HepG2 (cell line): ENCODE results near the gene NET1. TPM values are rescaled to one million over a fixed set of nuclear protein-coding genes. Genes with fewer than 3 reads are reported as not detected.

Experiments
- ATAC-seq: fragments of 200-7000 bp; cut with Tn5 transposase; 3 replicates; pipeline ENCODE4 v1.9.1; 2020; ENCODE audit warnings: mild to moderate bottlenecking, moderate library complexity
- BruUV-seq: library from RNA; stranded (reverse); fragments of 400-500 nt; replicated peaks from 2 replicates; lab custom pipeline; 2021; lab: Mats Ljungman, UMichigan
- CTCF ChIA-PET: fragments of 300-600 bp; formaldehyde crosslinking; extraction: SDS; loops from one replicate; lab custom pipeline; 2021; ENCODE audit warnings: low total read pairs, inconsistent platforms, low intra/inter-chr PET ratio; lab: Yijun Ruan, JAX
- POLR2A ChIA-PET: fragments of 350-600 bp; sonication (Branson Sonifier 250); formaldehyde crosslinking; loops from one replicate; lab custom pipeline; 2020; ENCODE audit warnings: antibody characterized with exemption, inconsistent platforms; lab: Yijun Ruan, JAX
- DNase-seq: peaks from one replicate; pipeline ENCODE4 v3.0.0-alpha.2; 2015; ENCODE audit warnings: low spot score
- FAIRE-seq: peaks from 3 replicates; lab custom pipeline; 2011; peaks lifted over from hg19 to GRCh38; lab: Jason Lieb, UNC
- H2AFZ ChIP-seq: one replicate; pipeline ENCODE4 v1.6.1; 2011; ENCODE audit warnings: low read length, inconsistent platforms
- H3K27ac ChIP-seq: fragments of 300-600 bp; 3 replicates; pipeline ENCODE4 v1.8.0; 2011; ENCODE audit warnings: mixed run types, mild to moderate bottlenecking, mixed read lengths, low read length, inconsistent platforms; ENCODE audit not compliant: insufficient read depth; ENCODE audit errors: extremely low read length
- H3K27me3 ChIP-seq, 2 experiments: fragments of 200-600 bp in 1 of 2; 2 replicates in 1 of 2; 3 replicates in 1 of 2; pipeline versions ENCODE4 v1.6.0 to v1.8.0; 2011; ENCODE audit warnings: low read length in 2 of 2, mild to moderate bottlenecking in 2 of 2, moderate library complexity in 2 of 2, inconsistent platforms in 1 of 2; ENCODE audit not compliant: insufficient read depth in 2 of 2, control insufficient read depth in 1 of 2
- H3K36me3 ChIP-seq, 2 experiments: fragments of 200-600 bp in 1 of 2; replicated peaks in 1 of 2; 2 replicates in 1 of 2; 3 replicates in 1 of 2; pipeline versions ENCODE4 v1.5.1 to v1.8.0; 2011; ENCODE audit warnings: low read length in 2 of 2, inconsistent platforms in 1 of 2; ENCODE audit not compliant: insufficient read depth in 2 of 2, control insufficient read depth in 1 of 2
- H3K4me1 ChIP-seq: 2 replicates; pipeline ENCODE4 v1.5.1; 2012; ENCODE audit warnings: low read length, inconsistent platforms; ENCODE audit not compliant: insufficient read depth
- H3K4me2 ChIP-seq: 2 replicates; pipeline ENCODE4 v1.6.0; 2011; ENCODE audit warnings: low read depth, low read length, inconsistent platforms
- H3K4me3 ChIP-seq, 3 experiments: fragments of 200-600 bp in 1 of 3; sonication (generic), shearing (Covaris generic) in 1 of 3; replicated peaks in 1 of 3; 2 replicates each; pipeline ENCODE4 v1.5.1; 2011 to 2016; ENCODE audit warnings: low read length in 3 of 3, inconsistent platforms in 2 of 3, low read depth in 2 of 3, mild to moderate bottlenecking in 2 of 3, control low read depth in 1 of 3, mixed read lengths in 1 of 3; ENCODE audit not compliant: insufficient read depth in 1 of 3
- H3K79me2 ChIP-seq: one replicate; pipeline ENCODE4 v1.6.1; 2011; ENCODE audit warnings: low read length, inconsistent platforms; ENCODE audit not compliant: insufficient read depth
- H3K9ac ChIP-seq: 2 replicates; pipeline ENCODE4 v1.6.0; 2011; ENCODE audit warnings: mild to moderate bottlenecking, low read depth, low read length, inconsistent platforms; ENCODE audit not compliant: insufficient read depth
- H3K9me3 ChIP-seq: 2 replicates; pipeline ENCODE4 v1.5.1; 2012; ENCODE audit warnings: mild to moderate bottlenecking, low read length
- H4K20me1 ChIP-seq: 2 replicates; pipeline ENCODE4 v1.6.0; 2011; ENCODE audit warnings: inconsistent platforms, mild to moderate bottlenecking, low read length, moderate library complexity; ENCODE audit not compliant: insufficient read depth
- AHR ChIP-seq: IDR thresholded peaks from 2 replicates; pipeline ENCODE4 v1.6.1; 2018; ENCODE audit warnings: missing genetic modification reagents, missing compliant biosample characterization
- DR1 ChIP-seq: sonication (generic); formaldehyde crosslinking; IDR thresholded peaks from 2 replicates; pipeline ENCODE4 v1.8.0; 2021; ENCODE audit warnings: mild to moderate bottlenecking, missing genetic modification reagents, inconsistent platforms
- FOXP1 ChIP-seq, 2 experiments: fragments of 450-650 bp in 1 of 2; IDR thresholded peaks; 2 replicates each; pipeline ENCODE4 v1.6.1; 2017 to 2018; ENCODE audit warnings: antibody characterized with exemption in 1 of 2
- HIVEP1 ChIP-seq: sonication (generic); formaldehyde crosslinking; IDR thresholded peaks from 2 replicates; pipeline ENCODE4 v1.4.0; 2020; ENCODE audit warnings: mild to moderate bottlenecking, missing genetic modification reagents
- HMG20A ChIP-seq: IDR thresholded peaks from 2 replicates; pipeline ENCODE4 v1.6.1; 2016; ENCODE audit warnings: borderline replicate concordance
- MAFF ChIP-seq: IDR thresholded peaks from 2 replicates; pipeline ENCODE4 v1.6.1; 2011; ENCODE audit warnings: low read depth, low read length, improper control_type of control experiment
- MBNL3 ChIP-seq: fragments of 250-450 bp; sonication (Bioruptor Pico); conservative IDR thresholded peaks from 2 replicates; pipeline ENCODE4 v1.8.0; 2022; ENCODE audit warnings: mild to moderate bottlenecking, inconsistent platforms
- NFKBIZ ChIP-seq: IDR thresholded peaks from 2 replicates; pipeline ENCODE4 v1.6.1; 2018; ENCODE audit warnings: missing genetic modification reagents, missing compliant biosample characterization
- NR3C1 ChIP-seq: sonication (generic); formaldehyde crosslinking; IDR thresholded peaks from 2 replicates; pipeline ENCODE4 v1.4.0; 2020; ENCODE audit warnings: missing genetic modification reagents
- POGZ ChIP-seq: sonication (generic); formaldehyde crosslinking; IDR thresholded peaks from 2 replicates; pipeline ENCODE4 v1.4.0; 2020; ENCODE audit warnings: mild to moderate bottlenecking, missing genetic modification reagents
- SP140L ChIP-seq: sonication (generic); formaldehyde crosslinking; IDR thresholded peaks from 2 replicates; pipeline ENCODE4 v1.4.0; 2020; ENCODE audit warnings: missing genetic modification reagents, borderline replicate concordance
- STAT5B ChIP-seq: sonication (generic); formaldehyde crosslinking; IDR thresholded peaks from 2 replicates; pipeline ENCODE4 v1.4.0; 2020; ENCODE audit warnings: missing genetic modification reagents
- TP53 ChIP-seq: sonication (generic); formaldehyde crosslinking; conservative IDR thresholded peaks from 2 replicates; pipeline ENCODE4 v1.4.0; 2020; ENCODE audit warnings: missing genetic modification reagents
- ZBTB2 ChIP-seq: sonication (generic); formaldehyde crosslinking; IDR thresholded peaks from 2 replicates; pipeline ENCODE4 v1.8.0; 2022; ENCODE audit warnings: low read depth, missing genetic modification reagents
- ZBTB21 ChIP-seq: sonication (generic); formaldehyde crosslinking; IDR thresholded peaks from 2 replicates; pipeline ENCODE4 v1.4.0; 2020; ENCODE audit warnings: missing genetic modification reagents
- ZKSCAN1 ChIP-seq: fragments of 150-350 bp; IDR thresholded peaks from 2 replicates; pipeline ENCODE4 v1.6.1; 2014; ENCODE audit warnings: low read length
- ZNF160 ChIP-seq: sonication (generic); formaldehyde crosslinking; IDR thresholded peaks from 2 replicates; pipeline ENCODE4 v1.8.0; 2022; ENCODE audit warnings: mild to moderate bottlenecking, inconsistent platforms, missing genetic modification reagents
- ZNF343 ChIP-seq: sonication (generic); formaldehyde crosslinking; IDR thresholded peaks from 2 replicates; pipeline ENCODE4 v1.4.0; 2020; ENCODE audit warnings: mild to moderate bottlenecking, missing genetic modification reagents
- ZNF547 ChIP-seq: sonication (generic); formaldehyde crosslinking; IDR thresholded peaks from 2 replicates; pipeline ENCODE4 v1.5.1; 2020; ENCODE audit warnings: mild to moderate bottlenecking, missing genetic modification reagents
- ZNF614 ChIP-seq: IDR thresholded peaks from 2 replicates; pipeline ENCODE4 v1.6.1; 2018; ENCODE audit warnings: missing biosample characterization, missing genetic modification reagents, inconsistent platforms, borderline replicate concordance
- ZNF788 ChIP-seq: sonication (generic); formaldehyde crosslinking; IDR thresholded peaks from 2 replicates; pipeline ENCODE4 v1.5.0; 2020; ENCODE audit warnings: mild to moderate bottlenecking, missing genetic modification reagents, borderline replicate concordance
- WGBS: methylation state at CpG from one replicate; pipeline ENCODE4 v1.1.6; 2017; ENCODE audit warnings: low lambda C conversion rate; 5-methylcytosine and 5-hydroxymethylcytosine counted together
- in situ Hi-C: cut with HindIII; loops from 2 replicates; pipeline ENCODE4 v1.10.0; 2017; ENCODE audit warnings: low pct_unique_long_range_greater_than_20kb; ENCODE audit not compliant: extremely low pct_ligation_motif_present
- intact Hi-C: fragments of 100-400 bp; cut with micrococcal nuclease; formaldehyde crosslinking; loops from one replicate; pipeline ENCODE4 v1.10.0; 2022; ENCODE audit not compliant: unreplicated experiment
- polyA plus RNA-seq, 8 experiments: library from polyadenylated mRNA; depleted of rRNA in 3 of 8; stranded (reverse) in 7 of 8; unstranded in 1 of 8; fragments of >200 nt; fragmentation: Illumina TruSeq in 4 of 8; extraction: Trizol in 4 of 8; gene quantifications; 2 replicates each; pipeline versions ENCODE4 v1.2.1 to v1.2.3, GENCODE V29; 2011 to 2016; ENCODE audit warnings: low read depth in 4 of 8, missing spikeins in 1 of 8, mixed read lengths in 1 of 8; ENCODE audit not compliant: insufficient read depth in 1 of 8
- total RNA-seq, 5 experiments: library from RNA; depleted of rRNA; stranded (reverse); fragments of >200 nt; fragmentation: Illumina TruSeq; extraction: Trizol; gene quantifications; 2 replicates each; pipeline ENCODE4 v1.2.3, GENCODE V29; 2016; ENCODE audit warnings: low read depth in 1 of 5
- TF ChIP-seq, protein P1 (sequence below): sonication (generic); formaldehyde crosslinking; IDR thresholded peaks from 2 replicates; pipeline ENCODE4 v1.4.0; 2020; ENCODE audit warnings: missing genetic modification reagents
- TF ChIP-seq, protein P2 (sequence below): sonication (generic); formaldehyde crosslinking; IDR thresholded peaks from 2 replicates; pipeline ENCODE4 v1.8.1; 2022; ENCODE audit warnings: mild to moderate bottlenecking, missing genetic modification reagents

The NET1 gene
- total and polyA plus RNA-seq, 2 of the 13 experiments (the other 11 are each of a cell fraction or from before 2014, with no cell fraction given): 48.1 to 65.8 TPM

- Histone ChIP-seq H3K79me2 (peaks cover 50% of the 10 kb centered on the region), H3K27me3 (no peaks in the 10 kb centered on the region; a peak in 1 of 5 replicates), H3K27ac (peak overlapping the region; percentile 71), H3K4me1 (peaks cover 18% of the 10 kb centered on the region), H3K36me3 (no peaks in the 10 kb centered on the region; a peak in 2 of 5 replicates), H3K4me3 (peak overlapping the region; percentile 74 to 96 (median 77)), H3K9me3 (no peaks in the 10 kb centered on the region), H3K9ac (peak overlapping the region; percentile 88), H3K4me2 (peak overlapping the region; percentile 90), H2AFZ (no peak overlapping the region), H4K20me1 (peaks cover 11% of the 10 kb centered on the region)
- ATAC-seq (peak; percentile 95), FAIRE-seq (peak; percentile 90), DNase-seq (peak; percentile 89)
- ChIA-PET POLR2A (interaction anchor here (0.6 to 3.3 kb wide), 39 partner anchors 13 to 632 kb away, joined by 3 to 73 read pairs (median 4); partner anchors contain the start of genes ANKRD16, CALML3, CALML5 and FBH1), CTCF (no interaction called here)
- BruUV-seq: no TSS peak
- under 1% methylated on average over 13 of the region's 23 CpGs for WGBS
- in situ Hi-C loops (no loop called here), intact Hi-C loops (loop anchor here (1.0 to 10.0 kb wide), 2 partner anchors 68 to 102 kb away; no protein-coding TSS in a partner anchor)
- peak; percentile 72; the same call in 1 of the 2 replicates for TF ChIP-seq HIVEP1 (CRISPR knock-in tag)
- TF ChIP-seq STAT5B (CRISPR knock-in tag): 0 out of 2 replicates have a peak, but pooled peaks have one; percentile 62
- TF ChIP-seq ZNF343 (CRISPR knock-in tag): peak; percentile 89
- TF ChIP-seq MAFF: no peak
- peak; percentile 80 for TF ChIP-seq POGZ
- peak; percentile 88 for TF ChIP-seq ZNF547 (CRISPR knock-in tag)
- TF ChIP-seq ZBTB2 (CRISPR knock-in tag): no peak
- no peak for TF ChIP-seq FOXP1 (IDR thresholded peaks at IDR 0.05)
- TF ChIP-seq FOXP1 (CRISPR knock-in tag; IDR thresholded peaks at IDR 0.05): no peak
- TF ChIP-seq, protein P1, sequence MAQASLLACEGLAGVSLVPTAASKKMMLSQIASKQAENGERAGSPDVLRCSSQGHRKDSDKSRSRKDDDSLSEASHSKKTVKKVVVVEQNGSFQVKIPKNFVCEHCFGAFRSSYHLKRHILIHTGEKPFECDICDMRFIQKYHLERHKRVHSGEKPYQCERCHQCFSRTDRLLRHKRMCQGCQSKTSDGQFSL (CRISPR knock-in tag): no peak
- TF ChIP-seq ZKSCAN1: peak; percentile 62; the same call in 1 of the 2 replicates
- peak; percentile 39; the same call in 1 of the 2 replicates for TF ChIP-seq SP140L (CRISPR knock-in tag)
- TF ChIP-seq ZNF160 (CRISPR knock-in tag): peak; percentile 83; the same call in 1 of the 2 replicates
- peak; percentile 89; the same call in 1 of the 2 replicates for TF ChIP-seq ZNF788 (CRISPR knock-in tag)
- peak; percentile 66; the same call in 1 of the 2 replicates for TF ChIP-seq HMG20A (CRISPR knock-in tag)
- TF ChIP-seq DR1: peak; percentile 96
- peak; percentile 92 for TF ChIP-seq NFKBIZ (CRISPR knock-in tag)
- TF ChIP-seq, protein P2, sequence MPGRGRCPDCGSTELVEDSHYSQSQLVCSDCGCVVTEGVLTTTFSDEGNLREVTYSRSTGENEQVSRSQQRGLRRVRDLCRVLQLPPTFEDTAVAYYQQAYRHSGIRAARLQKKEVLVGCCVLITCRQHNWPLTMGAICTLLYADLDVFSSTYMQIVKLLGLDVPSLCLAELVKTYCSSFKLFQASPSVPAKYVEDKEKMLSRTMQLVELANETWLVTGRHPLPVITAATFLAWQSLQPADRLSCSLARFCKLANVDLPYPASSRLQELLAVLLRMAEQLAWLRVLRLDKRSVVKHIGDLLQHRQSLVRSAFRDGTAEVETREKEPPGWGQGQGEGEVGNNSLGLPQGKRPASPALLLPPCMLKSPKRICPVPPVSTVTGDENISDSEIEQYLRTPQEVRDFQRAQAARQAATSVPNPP: peak; percentile 81; the same call in 1 of the 2 replicates
- no peak; the same call in 1 of the 2 replicates for TF ChIP-seq TP53 (CRISPR knock-in tag)
- peak; percentile 61; the same call in 1 of the 2 replicates for TF ChIP-seq ZNF614 (CRISPR knock-in tag)
- no peak for TF ChIP-seq NR3C1 (CRISPR knock-in tag)
- TF ChIP-seq ZBTB21 (CRISPR knock-in tag): no peak; the same call in 1 of the 2 replicates
- TF ChIP-seq AHR (CRISPR knock-in tag): peak; percentile 89
- no peak for TF ChIP-seq MBNL3 (CRISPR knock-in tag)
Observed at GRCh38 chr10:5446390-5446926, 34.1 kb downstream of the NET1 start.
